ENCODE data around the gene ARL4C.

Gene ARL4C

DNA sequence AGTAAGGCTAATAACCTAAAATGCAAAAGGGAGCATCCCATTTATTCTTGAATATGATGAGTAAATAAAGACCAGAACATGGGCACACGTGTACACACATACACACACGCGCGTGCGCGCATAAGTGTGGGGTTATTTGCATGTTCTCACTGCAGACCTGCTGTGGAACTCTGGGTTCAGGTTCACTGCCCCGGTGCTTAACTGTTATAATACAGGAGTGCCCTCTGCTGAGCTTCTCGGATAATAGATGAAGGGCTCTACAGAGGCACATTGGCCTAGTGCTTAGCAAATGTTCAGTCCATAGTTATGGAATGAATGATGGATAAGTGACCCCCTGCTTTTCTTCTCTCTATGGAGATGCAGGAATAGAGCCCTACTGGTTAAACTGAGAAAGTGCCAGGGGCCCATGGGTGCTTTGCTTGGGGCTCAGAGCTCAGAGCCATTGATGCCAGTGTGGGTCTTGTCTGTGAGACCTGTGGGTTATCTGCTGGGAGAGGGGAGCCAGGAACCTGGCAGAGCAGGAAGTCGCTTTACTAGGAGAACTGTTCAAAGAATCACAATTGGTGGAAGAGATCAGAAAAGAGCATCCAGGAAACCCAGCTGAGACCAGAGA lies 3.6 kb upstream of the ARL4C start:
- DNase-seq (ENCODE audit: low read depth in 2 of 3, low spot score in 2 of 3), result no peak

DNA sequence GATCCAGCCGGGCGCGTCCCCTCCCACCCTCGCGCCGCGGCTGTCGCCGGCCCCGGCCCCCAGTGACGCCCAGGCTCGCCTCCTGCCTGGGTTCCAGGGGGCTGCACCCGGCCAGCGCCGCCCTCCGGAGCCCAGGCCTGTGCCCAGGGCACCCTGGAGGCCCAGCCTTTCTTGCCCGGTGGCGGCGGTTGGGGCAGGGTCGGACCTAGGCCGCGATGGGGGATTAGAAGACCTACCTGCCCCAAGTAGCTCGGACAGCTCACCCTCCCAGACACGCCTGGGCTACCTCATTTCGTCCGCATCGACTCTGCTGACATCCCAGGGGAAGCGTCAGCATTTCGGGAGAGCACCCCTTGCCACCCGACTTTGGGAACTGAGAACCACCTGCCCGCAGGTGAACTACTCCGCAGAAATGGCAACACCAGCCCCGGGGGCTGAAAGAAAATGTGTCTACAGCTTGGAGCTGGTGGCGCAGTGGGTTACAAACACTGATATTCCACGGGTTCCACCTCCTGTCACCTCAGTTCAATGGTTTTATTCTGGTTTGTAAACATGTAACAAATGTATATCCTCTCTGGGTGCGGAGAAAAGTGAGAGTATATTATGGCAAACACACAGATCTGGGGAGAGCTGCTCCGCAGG lies 834 bp upstream of the ARL4C start:
- no peak for DNase-seq (ENCODE audit: low read depth in 2 of 3, low spot score in 2 of 3)

DNA sequence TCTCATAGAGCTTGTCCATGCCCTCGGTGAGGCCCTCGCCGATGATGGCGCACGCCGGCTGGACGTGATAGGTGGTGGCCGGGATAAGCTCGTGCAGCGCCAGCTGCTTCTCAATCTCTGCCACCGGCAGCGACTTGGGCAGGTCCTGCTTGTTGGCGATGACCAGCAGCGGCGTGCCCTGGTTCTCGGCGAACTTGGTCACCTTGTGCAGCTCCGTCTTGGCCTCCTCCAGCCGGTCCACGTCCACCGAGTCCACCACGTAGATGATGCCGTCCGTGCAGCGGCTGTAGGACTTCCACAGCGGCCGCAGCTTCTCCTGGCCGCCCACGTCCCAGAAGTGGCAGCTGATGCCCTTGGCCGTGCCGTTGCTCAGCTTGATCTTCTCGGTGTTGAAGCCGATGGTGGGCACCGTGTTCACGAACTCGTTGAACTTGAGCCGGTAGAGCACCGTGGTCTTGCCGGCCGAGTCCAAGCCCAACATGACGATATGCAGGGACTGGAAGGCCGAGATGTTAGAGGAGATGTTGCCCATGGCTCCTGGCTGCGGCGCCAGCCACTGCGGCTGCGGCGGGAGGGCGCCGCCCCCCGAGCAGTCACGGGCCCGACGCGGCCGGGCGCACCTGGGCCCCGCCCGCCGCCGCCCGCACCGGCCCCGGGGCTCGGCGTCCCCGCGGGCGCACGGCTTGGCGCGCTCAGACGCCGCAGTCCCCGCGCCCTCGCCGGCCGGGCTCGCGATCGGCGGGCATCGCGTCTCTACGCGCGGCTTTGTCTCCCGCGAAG lies 636 bp downstream of the ARL4C start:
- no peak for DNase-seq (ENCODE audit: low read depth in 2 of 3, low spot score in 2 of 3)

DNA sequence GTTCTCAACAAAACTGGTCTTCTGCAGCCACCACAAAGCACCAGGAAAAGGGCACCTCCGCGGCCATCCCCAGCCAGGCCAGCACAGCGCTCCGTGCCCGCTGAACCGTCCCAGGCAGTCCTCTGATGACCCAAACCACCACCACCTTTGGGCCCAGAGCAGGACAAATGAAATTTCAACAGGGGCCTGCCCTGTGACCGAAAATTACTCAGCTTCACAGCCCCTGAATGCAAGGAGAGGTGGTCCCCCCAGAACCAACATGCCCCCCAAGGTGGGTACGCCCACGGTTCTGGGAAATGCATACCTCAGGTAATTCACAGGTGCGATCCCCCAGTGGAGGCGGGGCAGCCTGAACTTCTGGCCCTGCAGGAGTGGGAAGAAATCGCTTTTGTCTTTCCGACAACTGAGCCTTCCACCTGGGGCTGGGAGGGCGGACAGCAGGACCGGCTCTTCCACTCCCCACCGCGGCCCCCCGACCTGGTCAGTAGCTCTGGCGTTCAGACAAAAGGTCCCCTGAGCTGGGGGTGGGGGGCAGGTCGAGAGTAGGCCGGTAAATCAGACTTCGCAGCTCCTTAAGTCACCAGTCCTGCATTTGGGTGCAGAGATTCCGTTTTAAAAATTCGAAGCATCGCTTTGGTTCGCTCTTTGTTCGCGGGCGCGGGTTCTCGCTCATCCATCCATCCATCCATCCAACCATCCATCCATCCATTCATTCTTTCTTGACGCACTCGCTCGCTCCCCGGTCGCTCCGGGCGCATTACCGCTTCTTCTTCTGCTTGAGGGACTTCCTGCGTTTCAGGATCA lies 1.4 kb downstream of the ARL4C start:
- DNase-seq (ENCODE audit: low read depth in 2 of 3, low spot score in 2 of 3), result no peak

DNA sequence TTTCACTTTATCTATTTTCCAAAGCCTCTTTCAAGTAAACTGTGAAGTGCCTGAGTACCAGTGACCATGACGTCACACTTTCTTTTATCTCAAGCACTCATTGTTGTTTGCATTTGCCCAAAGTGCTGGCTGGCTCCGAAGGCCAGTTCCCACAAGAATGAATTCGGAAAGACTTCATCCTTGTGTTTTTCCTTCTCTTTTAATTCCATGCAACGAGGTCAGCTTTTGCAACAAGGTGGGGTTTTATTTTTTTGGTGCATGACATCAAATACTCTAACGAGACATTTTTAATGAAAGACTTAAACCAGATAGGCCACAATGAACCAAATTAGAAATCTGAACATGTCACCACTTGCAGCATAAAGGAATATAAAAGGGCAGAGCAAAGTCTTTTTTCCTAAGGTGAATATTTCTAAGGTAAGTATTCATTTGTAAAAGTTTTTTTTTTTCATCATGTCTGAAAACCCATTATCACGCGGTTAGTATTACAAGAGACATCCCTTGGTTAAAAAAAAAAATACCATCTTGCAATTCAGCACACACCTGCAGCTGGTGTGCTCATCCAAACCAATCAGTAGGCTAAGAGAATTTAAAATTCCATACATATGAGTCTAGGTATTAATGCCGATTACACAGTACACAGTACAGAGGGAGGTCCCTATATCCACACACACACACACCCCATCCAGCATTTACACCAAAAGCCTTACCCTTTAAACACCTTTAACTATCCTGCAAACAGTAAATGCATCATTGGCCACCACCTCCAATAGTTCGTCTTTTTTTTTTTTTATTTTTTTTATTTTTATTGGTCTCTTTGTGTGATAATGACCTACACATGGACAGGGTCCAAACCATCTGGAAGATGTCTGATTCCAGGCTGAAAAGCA lies 2.3 kb downstream of the ARL4C start:
- DNase-seq (ENCODE audit: low read depth in 2 of 3, low spot score in 2 of 3), result no peak

DNA sequence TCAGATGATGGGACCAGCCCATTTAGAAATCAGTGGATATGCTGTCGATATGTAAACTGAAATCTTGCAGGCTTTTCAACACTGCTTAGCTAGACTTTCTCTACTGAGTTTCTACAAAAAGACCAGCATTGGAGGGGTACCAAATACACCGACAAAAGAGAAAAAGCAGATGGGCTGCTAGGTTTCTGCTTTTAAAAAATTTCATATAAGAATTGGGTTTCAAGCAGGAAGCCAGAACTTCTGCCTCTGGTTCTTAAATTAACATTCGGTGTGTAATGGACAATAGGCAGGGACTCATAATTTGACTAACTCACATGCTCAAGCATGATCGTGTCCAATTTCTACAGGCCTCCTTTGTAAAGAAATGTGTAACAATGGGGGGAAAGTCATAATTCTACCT lies 3.1 kb downstream of the ARL4C start:
- no peak for DNase-seq (ENCODE audit: low read depth in 2 of 3, low spot score in 2 of 3)

DNA sequence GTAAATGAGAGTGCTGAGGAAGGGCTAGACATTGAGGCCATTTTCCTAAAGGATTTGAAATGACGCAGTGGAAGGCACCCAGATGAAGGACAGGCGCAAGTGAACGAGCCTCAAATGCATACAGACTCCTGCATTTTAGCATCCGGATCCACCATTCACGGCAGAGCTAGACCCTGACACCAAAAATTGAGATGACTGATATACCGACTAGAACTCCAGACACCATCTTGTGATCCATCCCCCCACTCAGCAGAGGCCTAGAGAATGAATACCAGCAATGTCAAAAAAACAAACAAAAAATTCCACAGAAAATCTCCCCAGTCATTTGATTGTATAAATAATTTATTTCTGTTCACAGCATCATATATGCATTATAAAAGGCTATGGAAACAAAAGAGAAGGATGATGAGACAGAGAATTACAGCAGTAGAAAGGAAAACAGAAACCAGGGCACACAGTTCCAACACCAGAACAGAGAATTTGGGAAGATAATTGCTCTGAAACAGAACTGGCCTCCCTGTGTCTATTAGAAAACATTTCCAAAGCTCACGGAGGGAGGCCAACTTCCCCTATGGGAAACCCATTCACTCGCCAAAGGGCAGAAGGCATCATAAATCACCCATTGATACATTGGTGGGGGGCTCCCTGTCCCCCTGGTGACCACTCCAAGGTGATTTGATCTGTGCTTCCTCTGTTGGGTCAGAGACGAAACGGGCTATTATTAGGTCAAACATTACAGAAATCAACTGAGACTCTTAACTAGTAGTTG lies 4.0 kb downstream of the ARL4C start:
- no peak for DNase-seq (ENCODE audit: low read depth in 2 of 3, low spot score in 2 of 3)

DNA sequence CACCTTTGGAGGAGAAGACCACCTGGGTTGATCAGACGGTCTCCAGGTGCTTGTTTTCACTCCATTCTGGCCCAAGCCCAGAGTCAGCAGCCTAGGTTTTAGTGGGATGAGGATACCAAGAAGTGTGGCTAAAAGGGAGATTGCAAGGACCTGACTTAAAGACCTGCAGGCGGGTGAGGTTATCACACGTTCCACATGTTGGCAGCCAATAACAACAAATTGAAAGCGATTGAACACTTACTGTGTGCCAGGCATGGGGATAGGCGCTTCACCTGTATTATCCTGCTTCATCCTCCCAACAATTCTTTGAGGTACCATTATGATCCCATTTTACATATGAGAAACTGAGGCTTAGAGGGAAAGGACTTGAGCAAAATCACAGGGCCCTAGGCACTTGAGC lies 5.0 kb downstream of the ARL4C start:
- DNase-seq (ENCODE audit: low read depth in 2 of 3, low spot score in 2 of 3), result no peak

DNA sequence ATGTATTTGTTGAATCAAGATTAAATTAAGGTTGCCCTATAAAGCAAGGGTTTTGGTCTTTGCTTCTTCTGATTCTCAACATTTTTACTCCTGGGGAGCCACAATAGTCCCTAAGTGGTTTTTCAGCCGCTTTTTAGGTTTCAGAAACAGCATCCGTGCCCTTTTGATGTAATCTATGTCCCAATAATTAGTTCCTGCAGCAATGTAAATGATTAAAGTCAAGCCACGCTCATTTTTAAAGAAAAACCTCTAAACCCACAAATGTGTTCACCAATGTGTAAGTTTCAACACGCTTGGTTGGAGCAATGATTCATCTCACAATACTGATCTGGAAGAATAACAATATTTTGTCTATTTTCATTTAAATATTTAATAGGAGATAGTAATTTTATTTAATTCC lies 5.6 kb downstream of the ARL4C start:
- no peak for DNase-seq (ENCODE audit: low read depth in 2 of 3, low spot score in 2 of 3)

DNA sequence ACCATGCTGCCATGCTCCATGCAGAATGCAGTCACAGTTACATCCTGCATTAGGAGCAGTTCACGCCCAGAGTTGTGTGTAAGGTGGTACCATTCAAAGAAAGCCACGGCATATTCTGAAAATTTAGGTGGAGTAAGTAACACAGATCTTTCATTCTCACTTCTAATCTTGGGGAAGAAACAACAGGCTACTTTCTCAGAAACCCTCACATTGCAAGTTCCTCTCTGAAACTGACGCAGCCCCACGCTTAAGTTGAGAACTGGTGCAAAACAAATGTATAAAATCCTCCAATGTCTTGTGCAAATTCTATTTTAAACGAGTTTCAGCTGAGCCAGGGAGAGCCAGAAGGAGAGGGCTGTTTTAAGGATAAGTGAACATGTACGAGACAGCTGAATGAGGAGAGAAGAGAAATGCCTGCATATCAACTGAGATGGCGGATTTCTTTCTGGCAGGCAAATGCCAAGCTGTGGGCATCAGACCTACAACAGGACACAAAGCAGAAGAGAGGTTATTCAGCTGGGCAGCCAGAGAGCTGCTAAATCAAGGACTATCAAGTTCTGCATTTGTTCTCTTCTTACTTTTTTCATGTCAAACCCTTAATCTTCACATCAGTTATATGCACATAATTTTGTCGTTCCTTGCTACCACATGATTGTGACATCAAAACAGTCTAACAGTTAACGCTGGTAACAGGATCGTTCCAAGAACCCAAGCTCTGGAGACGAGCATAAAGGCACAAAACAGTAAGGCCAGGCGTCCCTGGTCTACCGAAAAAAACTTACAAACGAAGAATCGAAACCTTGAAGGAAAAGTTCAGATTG lies 6.4 kb downstream of the ARL4C start:
- DNase-seq (ENCODE audit: low read depth in 2 of 3, low spot score in 2 of 3), result no peak

DNA sequence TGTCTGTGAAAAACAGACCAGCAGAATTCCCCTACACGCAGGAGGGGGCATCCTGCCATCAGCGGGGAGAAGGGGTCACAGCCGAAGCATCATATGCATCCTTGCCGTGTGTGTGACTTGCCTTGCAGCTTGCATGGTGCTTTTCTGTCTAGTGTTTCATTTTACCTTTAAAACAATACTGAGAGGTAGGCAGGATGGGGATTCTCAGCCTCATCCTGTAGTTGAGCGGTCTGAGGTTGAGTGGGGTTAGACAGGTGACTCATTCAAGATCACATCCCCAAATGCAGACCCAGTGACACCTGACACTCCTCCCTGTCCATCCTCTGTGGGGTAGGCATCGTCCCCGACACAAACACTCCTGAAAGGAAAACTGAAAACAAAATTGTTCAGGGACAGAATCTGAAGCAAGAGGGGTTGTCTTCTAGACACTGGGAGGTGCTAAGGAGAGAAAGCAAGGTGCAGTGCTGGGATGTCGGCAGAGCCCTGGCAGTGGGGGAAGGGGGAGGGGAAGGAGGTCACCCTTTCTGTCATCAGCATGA lies 7.9 kb downstream of the ARL4C start:
- DNase-seq (ENCODE audit: low read depth in 2 of 3, low spot score in 2 of 3), result no peak

DNA sequence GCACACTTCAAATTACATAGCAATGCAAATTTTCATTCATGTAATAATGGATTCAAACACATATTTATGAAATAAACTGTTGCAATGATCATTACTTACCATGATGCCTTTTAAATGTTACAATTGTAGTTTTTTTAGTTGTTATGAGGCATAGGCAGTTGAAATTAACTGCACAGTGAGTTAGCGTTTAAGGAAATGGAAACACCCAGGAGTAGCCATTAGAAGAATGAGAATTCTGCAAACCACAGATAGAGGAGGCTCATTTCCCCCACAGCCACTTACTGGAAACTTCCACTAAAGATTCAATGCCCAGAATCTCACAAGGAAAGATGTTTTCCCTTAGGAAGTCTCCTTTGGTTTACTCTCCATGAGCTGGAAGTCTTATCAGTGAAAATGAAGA lies 8.4 kb downstream of the ARL4C start:
- no peak for DNase-seq (ENCODE audit: low read depth in 2 of 3, low spot score in 2 of 3)

DNA sequence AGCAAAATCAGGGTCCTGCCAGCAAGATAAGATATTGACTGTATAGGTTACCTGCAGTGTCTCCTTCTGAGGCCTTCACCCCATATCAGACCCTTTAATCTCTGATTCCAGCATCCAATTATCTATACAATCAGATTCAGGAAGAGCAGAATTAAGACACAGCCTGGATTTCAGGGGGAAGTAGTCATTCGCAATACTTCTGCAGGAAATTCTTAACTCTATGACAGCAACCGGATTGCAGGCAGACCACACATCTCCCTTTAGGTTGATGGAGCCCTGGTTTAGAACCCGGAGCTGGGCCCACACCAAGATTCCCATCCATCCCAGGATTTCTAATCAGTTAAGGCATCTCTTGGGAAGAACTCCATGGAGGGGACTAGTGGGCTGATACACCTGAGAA lies 9.5 kb downstream of the ARL4C start:
- DNase-seq (ENCODE audit: low read depth in 2 of 3, low spot score in 2 of 3), result no peak

DNA sequence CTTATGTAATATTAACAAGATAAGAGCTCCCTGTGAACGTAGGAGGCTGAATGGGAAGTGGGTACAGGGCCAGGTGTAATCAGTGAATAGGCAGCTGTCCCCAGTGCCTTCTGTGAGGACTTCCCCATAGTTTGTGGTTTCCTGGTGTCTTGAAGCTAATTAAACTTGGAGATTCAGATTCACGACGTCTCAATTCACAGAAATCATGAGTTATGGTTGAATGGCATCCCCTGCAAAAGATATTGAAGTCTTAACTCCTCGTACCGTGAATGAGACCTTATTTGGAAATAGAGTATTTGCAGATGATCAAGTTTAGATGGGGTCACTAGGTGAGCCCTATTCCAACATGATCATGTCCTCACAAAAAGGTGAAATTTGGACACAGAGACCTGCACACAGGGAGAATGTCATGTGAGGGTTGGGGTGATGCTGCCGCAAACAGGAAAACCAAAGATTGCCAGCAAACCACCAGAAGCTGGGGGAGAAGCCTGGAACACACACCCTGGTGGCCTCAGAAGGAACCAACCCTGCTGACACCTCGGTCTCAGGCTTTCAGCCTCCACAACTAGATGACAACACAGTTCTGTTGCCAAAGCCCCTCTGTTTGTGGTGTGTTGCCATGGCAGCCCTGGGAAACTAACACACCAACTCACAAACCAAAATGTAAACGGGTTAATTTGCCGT lies 13.2 kb downstream of the ARL4C start:
- DNase-seq (ENCODE audit: low read depth in 2 of 3, low spot score in 2 of 3), result peak in 1 of 3 experiments; percentile 61

DNA sequence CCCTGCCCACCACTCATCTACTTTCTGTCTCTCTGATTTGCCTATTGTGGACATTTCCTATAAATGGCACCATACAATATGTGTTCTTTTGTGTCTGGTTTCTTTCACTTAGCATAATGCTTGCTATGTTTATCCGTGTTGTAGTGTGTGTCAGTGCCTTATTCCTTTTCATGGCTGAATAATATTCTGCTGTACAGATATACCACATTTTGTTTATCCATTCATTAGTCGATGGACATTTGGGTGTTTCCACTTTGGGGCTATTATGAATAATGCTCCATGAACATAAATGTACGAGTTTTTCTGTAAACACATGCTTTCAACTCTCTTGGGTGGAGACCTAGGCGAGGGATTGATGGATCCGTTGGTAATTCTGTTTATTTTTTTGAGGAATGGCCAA lies 15.6 kb downstream of the ARL4C start:
- no peak for DNase-seq (ENCODE audit: low read depth in 2 of 3, low spot score in 2 of 3)

DNA sequence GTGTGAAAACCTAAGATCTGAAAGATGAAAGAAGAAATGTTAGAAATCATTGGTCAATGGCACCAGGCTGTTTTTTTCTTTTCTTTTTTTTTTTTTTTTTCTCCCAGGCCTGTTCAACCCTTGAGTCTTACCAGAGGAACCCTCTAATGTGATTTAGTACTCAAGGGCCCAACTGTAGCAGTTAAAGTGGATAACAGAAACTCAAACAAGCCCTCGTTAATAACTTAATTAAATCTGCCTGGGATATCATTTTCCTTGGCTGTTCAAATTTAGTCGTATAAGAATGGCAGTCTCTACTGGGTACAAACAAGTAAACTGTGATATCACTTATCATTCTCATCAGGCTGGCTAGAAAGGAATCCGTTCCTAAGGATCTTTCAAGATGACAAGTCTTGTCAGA lies 16.5 kb downstream of the ARL4C start:
- no peak for DNase-seq (ENCODE audit: low read depth in 2 of 3, low spot score in 2 of 3)

DNA sequence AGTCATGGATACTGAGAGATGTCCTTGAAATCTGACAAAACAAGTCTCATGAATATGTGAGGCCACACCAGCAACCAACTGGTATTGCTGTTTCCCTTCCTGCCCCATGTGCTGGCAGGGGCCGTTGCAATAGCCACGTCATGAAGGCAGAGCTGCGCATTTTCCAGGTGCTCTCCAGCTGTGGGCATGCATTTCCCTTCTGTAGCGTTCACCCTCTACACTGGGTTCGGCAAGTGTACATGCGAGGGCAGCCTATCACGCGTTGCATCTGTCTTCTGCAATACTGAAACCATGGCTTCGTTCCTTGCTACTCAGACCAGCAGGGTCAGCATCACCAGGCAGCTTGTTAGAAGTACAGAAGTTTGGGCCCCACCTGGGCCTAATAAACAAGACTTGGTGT lies 17.4 kb downstream of the ARL4C start:
- DNase-seq (ENCODE audit: low read depth in 2 of 3, low spot score in 2 of 3), result no peak

DNA sequence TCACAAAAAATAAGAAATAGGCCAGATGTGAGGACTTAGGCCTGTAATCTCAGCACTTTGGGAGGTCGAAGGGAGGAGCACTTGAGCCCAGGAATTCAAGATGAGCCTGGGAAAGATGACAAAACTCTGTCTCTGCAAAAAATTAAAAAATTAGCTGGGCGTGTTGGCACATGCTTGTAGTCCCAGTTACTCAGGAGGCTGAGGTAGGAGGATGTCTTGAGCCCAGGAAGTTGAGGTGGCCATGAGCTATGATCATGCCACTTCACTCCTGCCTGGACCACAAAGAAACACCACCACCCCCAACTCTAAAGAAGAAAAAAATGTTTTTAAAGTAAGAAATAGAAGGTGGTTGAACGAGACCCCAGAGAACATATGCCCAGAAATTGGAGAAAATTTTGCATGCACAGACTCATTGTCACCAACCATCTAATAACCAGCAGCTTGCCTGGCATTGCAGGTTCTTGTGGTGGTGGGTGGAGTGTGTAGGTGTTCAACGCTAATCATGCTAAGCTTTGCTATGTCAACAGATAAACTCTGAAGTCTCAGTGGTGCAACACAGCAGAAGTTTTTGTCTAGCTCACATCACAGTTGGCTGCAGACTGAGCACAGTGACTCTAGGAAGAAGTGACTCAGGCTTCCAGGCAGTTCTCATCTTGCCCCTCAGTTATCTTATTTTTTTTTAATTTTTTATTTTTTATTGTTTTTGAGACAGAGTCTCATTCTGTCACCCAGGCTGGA lies 18.6 kb downstream of the ARL4C start:
- DNase-seq (ENCODE audit: low read depth in 2 of 3, low spot score in 2 of 3), result no peak
